ENCODE data around the gene EPN1. TPM values are rescaled to one million over a fixed set of nuclear protein-coding genes. Genes with fewer than 3 reads are reported as not detected.

EPN1 gene
- total RNA-seq, 4 donors from 2014 or later = 121 to 242 (median 185) TPM

DNA sequence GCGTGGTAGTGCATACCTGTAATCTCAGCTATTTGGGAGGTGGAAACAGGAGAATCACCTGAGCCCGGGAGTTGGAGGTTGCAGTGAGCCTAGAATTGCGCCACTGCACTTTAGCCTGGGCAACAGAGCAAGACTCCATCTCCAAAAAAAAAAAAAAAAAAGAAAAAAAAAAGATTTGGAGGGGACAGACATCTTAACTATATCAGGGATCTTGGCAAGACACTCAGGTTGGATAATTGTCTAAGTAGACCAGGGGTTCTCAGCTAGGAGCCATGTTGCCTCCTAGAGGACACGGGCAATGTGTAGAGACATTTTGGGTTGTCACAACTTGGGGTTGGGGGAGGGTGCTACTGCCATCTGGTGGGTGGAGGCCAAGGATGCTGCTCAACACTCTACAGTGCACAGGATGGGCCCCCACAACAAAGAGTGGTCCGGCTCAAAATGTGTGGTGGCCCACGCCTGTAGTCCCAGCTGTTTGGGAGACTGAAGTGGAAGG, 36.1 kb upstream of the EPN1 start:
- 79 to 100% methylated on average over 2 to 6 of the region's 6 CpGs for WGBS, 2 donors (ENCODE audit: low coverage in 1 of 2)
- H3K4me1 ChIP-seq = peaks cover 22 to 67% (median 48%) of the 10 kb centered on the region in 4 donors
- TF ChIP-seq, protein P1, sequence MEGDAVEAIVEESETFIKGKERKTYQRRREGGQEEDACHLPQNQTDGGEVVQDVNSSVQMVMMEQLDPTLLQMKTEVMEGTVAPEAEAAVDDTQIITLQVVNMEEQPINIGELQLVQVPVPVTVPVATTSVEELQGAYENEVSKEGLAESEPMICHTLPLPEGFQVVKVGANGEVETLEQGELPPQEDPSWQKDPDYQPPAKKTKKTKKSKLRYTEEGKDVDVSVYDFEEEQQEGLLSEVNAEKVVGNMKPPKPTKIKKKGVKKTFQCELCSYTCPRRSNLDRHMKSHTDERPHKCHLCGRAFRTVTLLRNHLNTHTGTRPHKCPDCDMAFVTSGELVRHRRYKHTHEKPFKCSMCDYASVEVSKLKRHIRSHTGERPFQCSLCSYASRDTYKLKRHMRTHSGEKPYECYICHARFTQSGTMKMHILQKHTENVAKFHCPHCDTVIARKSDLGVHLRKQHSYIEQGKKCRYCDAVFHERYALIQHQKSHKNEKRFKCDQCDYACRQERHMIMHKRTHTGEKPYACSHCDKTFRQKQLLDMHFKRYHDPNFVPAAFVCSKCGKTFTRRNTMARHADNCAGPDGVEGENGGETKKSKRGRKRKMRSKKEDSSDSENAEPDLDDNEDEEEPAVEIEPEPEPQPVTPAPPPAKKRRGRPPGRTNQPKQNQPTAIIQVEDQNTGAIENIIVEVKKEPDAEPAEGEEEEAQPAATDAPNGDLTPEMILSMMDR (IDR thresholded peaks at IDR 0.05) = peak in 4 of 5 experiments; percentile 20 to 36 (median 32)
- no peak for TF ChIP-seq EP300 (IDR thresholded peaks at IDR 0.05; ENCODE audit: low read depth)

DNA sequence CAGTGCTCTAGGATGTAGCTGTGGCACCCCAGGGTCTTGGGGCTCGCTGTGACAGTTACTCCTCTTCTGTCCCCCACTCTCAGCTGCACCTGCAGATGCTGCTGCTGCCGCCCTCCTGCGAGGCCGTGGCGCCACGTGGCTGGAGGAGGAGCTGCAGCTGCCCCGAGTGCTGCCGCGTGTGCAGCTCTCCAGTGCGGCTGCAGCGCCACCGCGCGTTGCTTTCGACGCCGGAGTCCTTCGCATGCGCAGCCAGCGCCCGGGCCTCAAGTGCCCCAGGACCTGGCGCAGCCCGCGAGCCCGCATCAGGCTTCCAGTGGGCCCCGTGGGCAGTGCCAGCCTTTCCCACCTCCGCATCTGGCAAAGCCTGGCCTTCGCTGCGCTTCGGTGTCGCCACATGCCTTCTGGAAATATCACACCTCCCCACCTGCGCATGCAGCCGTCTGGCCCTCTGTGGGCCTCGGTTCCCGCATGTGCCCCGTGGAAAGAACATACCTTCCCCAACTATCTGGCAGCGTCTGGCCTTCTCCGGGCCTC, 34.9 kb upstream of the EPN1 start:
- TF ChIP-seq, protein P1 (IDR thresholded peaks at IDR 0.05) = peak; percentile 25 to 41 (median 30)
- TF ChIP-seq POLR2AphosphoS5 (IDR thresholded peaks at IDR 0.05) (peak in 2 of 3 donors; percentile 19 to 26), EP300 (IDR thresholded peaks at IDR 0.05; ENCODE audit: low read depth) (no peak), POLR2A (IDR thresholded peaks at IDR 0.05) (no peak)
- Histone ChIP-seq H3K27ac (peak overlapping the region; percentile 93 to 98 (median 95)), H3K9me3 (no peaks in the 10 kb centered on the region), H3K27me3 (no peaks in the 10 kb centered on the region), H3K36me3 (no peaks in the 10 kb centered on the region), H3K4me3 (peak overlapping the region in 3 of 4 donors; percentile 89 to 99 (median 92)), H3K4me1 (peaks cover 25 to 72% (median 53%) of the 10 kb centered on the region in 4 donors)
- intact Hi-C loops (cut with DNase I; ENCODE audit: low total_unique reads) = no loop called here
- in situ Hi-C loops (cut with MboI; ENCODE audit: low pct_ligation_motif_present in 1 of 4, low pct_unique_long_range_greater_than_20kb in 1 of 4, low sequenced_read_pairs in 3 of 4) = no loop called here
- WGBS, 2 donors (ENCODE audit: low coverage in 1 of 2) = 40 to 48% methylated on average over 2 to 38 of the region's 38 CpGs
- DNase-seq = peak; percentile 73

More for the DNA sequence above, 36.1 kb upstream of the EPN1 start:
- no peak for DNase-seq
- intact Hi-C loops (cut with DNase I; ENCODE audit: low total_unique reads) (no loop called here), in situ Hi-C loops (cut with MboI; ENCODE audit: low pct_ligation_motif_present in 1 of 4, low pct_unique_long_range_greater_than_20kb in 1 of 4, low sequenced_read_pairs in 3 of 4) (no loop called here)
- Histone ChIP-seq H3K27ac (peak overlapping the region in 1 of 4 donors; percentile 98), H3K4me3 (no peak overlapping the region), H3K9me3 (no peaks in the 10 kb centered on the region), H3K36me3 (no peaks in the 10 kb centered on the region), H3K27me3 (no peaks in the 10 kb centered on the region)

DNA sequence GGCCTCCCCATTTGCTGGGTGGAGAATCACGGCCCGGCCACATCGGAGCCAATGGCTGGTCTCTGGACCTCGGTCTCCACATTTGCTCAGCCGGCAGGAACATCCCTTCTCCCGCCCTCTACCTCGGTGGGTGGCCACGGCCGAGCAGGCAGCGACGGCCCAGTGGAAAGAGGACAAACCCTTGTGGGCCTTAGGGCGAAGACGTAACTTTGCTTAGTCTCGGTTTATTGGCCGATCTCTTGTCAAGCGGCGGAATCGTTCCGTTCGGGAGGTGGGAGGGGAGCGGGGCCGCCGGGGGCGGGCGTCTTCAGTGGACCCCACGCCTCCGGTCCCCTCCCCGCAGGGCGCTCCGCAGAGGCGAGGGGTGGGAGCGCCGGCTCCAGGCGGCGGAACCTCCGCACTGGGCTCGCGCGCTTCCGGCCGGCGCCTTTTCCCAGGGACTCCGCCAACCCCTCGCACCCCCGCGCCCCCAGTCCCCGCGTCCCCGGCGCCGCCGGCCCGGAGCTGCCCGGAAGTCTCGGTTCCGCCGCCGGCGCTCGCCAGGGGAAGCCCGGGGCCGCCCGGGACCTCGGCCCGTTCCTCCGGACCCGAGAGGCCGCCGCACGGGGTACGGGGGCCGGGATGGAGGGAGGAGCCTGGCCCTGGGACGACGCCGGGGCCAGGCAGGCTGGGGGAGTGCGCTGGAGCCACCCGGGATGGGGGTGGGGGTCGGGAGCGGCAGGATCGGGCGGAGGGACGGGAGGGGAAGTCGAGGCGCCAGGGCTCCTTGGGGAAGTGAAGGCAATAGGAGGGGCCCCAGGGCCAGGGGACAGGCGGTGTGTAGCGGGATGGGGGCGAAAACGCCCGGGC, 34.2 kb upstream of the EPN1 start, which contains the start of gene ZNF580:
Gene ZNF580, plus strand, starts transcription at position 426 of the 849 bp plus-strand sequence. CDS start 1,507 bp downstream, outside the sequence.
- peaks cover 24 to 68% (median 47%) of the 10 kb centered on the region in 4 donors for H3K4me1 ChIP-seq
- peak within 1 kb of the TSS; percentile 89 to 99 (median 92) for H3K4me3 ChIP-seq
- DNase-seq = peak; percentile 68
- intact Hi-C loops (cut with DNase I; ENCODE audit: low total_unique reads) = no loop called here
- H3K9me3 ChIP-seq = no peaks in the 10 kb centered on the region
- H3K27ac ChIP-seq = peak within 1 kb of the TSS; percentile 93 to 98 (median 95)
- in situ Hi-C loops (cut with MboI; ENCODE audit: low pct_ligation_motif_present in 1 of 4, low pct_unique_long_range_greater_than_20kb in 1 of 4, low sequenced_read_pairs in 3 of 4) = no loop called here
- no peaks in the 10 kb centered on the region for H3K27me3 ChIP-seq
- WGBS, 2 donors (ENCODE audit: low coverage in 1 of 2) = 0 to 1% methylated on average over 1 to 38 of the region's 89 CpGs
- H3K36me3 ChIP-seq = no peaks in the 10 kb centered on the region
- TF ChIP-seq POLR2A (IDR thresholded peaks at IDR 0.05) (peak; percentile 23), POLR2AphosphoS5 (IDR thresholded peaks at IDR 0.05) (peak in 1 of 3 donors; percentile 41)
- TF ChIP-seq, protein P1 (IDR thresholded peaks at IDR 0.05) = no peak

Measured in transverse colon (tissue), 4 donors.